Measurements from ENCODE around the gene TRIM29. TPM values are rescaled to one million over a fixed set of nuclear protein-coding genes. Genes with fewer than 3 reads are reported as not detected.

The TRIM29 gene
- total RNA-seq, 1 donor from 2014 or later = 0.11 TPM

- H4K20me1 ChIP-seq (ENCODE audit: low read depth) = no peaks in the 10 kb centered on the region
- Mint-ChIP-seq H3K4me1 (peaks cover 31% of the 10 kb centered on the region), H3K9me3 (no peaks in the 10 kb centered on the region), H3K27me3 (ENCODE audit: insufficient read depth, low read depth) (peaks cover 18% of the 10 kb centered on the region), H3K36me3 (no peaks in the 10 kb centered on the region), H3K27ac (peak overlapping the region; percentile 74), H3K4me3 (no peak overlapping the region)
- no peak overlapping the region for H3K4me2 ChIP-seq
- no peak overlapping the region for H3K4me3 ChIP-seq
- no peaks in the 10 kb centered on the region for H3K79me2 ChIP-seq (ENCODE audit: low read depth)
- no peaks in the 10 kb centered on the region for H3K27me3 ChIP-seq
- TF ChIP-seq, protein P1, sequence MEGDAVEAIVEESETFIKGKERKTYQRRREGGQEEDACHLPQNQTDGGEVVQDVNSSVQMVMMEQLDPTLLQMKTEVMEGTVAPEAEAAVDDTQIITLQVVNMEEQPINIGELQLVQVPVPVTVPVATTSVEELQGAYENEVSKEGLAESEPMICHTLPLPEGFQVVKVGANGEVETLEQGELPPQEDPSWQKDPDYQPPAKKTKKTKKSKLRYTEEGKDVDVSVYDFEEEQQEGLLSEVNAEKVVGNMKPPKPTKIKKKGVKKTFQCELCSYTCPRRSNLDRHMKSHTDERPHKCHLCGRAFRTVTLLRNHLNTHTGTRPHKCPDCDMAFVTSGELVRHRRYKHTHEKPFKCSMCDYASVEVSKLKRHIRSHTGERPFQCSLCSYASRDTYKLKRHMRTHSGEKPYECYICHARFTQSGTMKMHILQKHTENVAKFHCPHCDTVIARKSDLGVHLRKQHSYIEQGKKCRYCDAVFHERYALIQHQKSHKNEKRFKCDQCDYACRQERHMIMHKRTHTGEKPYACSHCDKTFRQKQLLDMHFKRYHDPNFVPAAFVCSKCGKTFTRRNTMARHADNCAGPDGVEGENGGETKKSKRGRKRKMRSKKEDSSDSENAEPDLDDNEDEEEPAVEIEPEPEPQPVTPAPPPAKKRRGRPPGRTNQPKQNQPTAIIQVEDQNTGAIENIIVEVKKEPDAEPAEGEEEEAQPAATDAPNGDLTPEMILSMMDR (IDR thresholded peaks at IDR 0.05) = no peak
- TF ChIP-seq EZH2phosphoT487 (IDR thresholded peaks at IDR 0.05) (no peak), EZH2 (IDR thresholded peaks at IDR 0.05) (no peak)
- peaks cover 11% of the 10 kb centered on the region for H3F3A ChIP-seq (ENCODE audit: low read depth)
- H3K4me1 ChIP-seq = peaks cover 33% of the 10 kb centered on the region
- H3K36me3 ChIP-seq = no peaks in the 10 kb centered on the region
- DNase-seq (ENCODE audit: low spot score) = no peak
- H2AFZ ChIP-seq (replicated peaks) = no peak overlapping the region
- no peak overlapping the region for H3K27ac ChIP-seq
- H3K9ac ChIP-seq = no peak overlapping the region
- no peaks in the 10 kb centered on the region for H3K9me3 ChIP-seq (ENCODE audit: low read depth)
Measured at GRCh38 chr11:120066738-120067437, 71.0 kb downstream of the TRIM29 start.

GRCh38 chr11:120065876-120066275 lies 72.0 kb downstream of the TRIM29 start:
- no peaks in the 10 kb centered on the region for H3K36me3 Mint-ChIP-seq
- no peak overlapping the region for H2AFZ ChIP-seq (replicated peaks)
- H3K4me2 ChIP-seq = no peak overlapping the region
- no peaks in the 10 kb centered on the region for H3K9me3 Mint-ChIP-seq
- no peaks in the 10 kb centered on the region for H4K20me1 ChIP-seq (ENCODE audit: low read depth)
- no peak overlapping the region for H3K4me3 ChIP-seq
- peaks cover 12% of the 10 kb centered on the region for H3F3A ChIP-seq (ENCODE audit: low read depth)
- peaks cover 33% of the 10 kb centered on the region for H3K4me1 ChIP-seq
- H3K79me2 ChIP-seq (ENCODE audit: low read depth) = no peaks in the 10 kb centered on the region
- no peaks in the 10 kb centered on the region for H3K36me3 ChIP-seq
- H3K9me3 ChIP-seq (ENCODE audit: low read depth) = no peaks in the 10 kb centered on the region
- no peak overlapping the region for H3K27ac ChIP-seq
- peaks cover 20% of the 10 kb centered on the region for H3K27me3 Mint-ChIP-seq (ENCODE audit: insufficient read depth, low read depth)
- peaks cover 41% of the 10 kb centered on the region for H3K4me1 Mint-ChIP-seq
- no peak overlapping the region for H3K27ac Mint-ChIP-seq
- no peak overlapping the region for H3K9ac ChIP-seq
- TF ChIP-seq, protein P1 (IDR thresholded peaks at IDR 0.05) = no peak
- TF ChIP-seq EZH2phosphoT487 (IDR thresholded peaks at IDR 0.05) = no peak
- DNase-seq (ENCODE audit: low spot score) = no peak
- H3K4me3 Mint-ChIP-seq = no peak overlapping the region
- no peaks in the 10 kb centered on the region for H3K27me3 ChIP-seq

DNA sequence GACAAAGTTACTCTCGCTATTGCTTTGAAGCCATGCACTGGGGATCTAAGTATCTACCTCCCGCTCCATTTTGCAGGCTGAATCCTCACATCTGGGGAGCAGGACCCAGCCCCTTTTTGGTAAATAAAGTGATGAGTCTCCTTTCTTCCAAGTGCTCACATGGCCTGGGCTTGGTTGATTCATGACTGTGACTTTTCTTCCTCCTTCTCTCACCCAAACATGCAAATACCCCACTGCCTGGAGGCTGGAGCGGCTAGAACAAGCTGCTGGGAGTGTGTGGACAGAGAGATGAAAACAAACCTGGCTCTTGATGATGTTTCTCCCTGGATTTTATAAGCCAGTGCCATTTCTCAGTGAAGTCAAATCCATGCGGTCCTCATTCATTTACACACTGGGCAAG lies 72.7 kb downstream of the TRIM29 start:
- Mint-ChIP-seq H3K27me3 (ENCODE audit: insufficient read depth, low read depth) (peaks cover 23% of the 10 kb centered on the region), H3K4me3 (no peak overlapping the region), H3K27ac (no peak overlapping the region), H3K36me3 (no peaks in the 10 kb centered on the region), H3K9me3 (no peaks in the 10 kb centered on the region), H3K4me1 (peaks cover 47% of the 10 kb centered on the region)
- H3K27ac ChIP-seq = no peak overlapping the region
- DNase-seq (ENCODE audit: low spot score) = no peak
- no peaks in the 10 kb centered on the region for H3K36me3 ChIP-seq
- TF ChIP-seq, protein P1 (IDR thresholded peaks at IDR 0.05) = no peak
- TF ChIP-seq EZH2phosphoT487 (IDR thresholded peaks at IDR 0.05) = no peak
- no peak for TF ChIP-seq EZH2 (IDR thresholded peaks at IDR 0.05)
- no peaks in the 10 kb centered on the region for H3K79me2 ChIP-seq (ENCODE audit: low read depth)
- no peak overlapping the region for H2AFZ ChIP-seq (replicated peaks)
- no peaks in the 10 kb centered on the region for H3K27me3 ChIP-seq
- peaks cover 12% of the 10 kb centered on the region for H3F3A ChIP-seq (ENCODE audit: low read depth)
- H4K20me1 ChIP-seq (ENCODE audit: low read depth) = no peaks in the 10 kb centered on the region
- H3K4me3 ChIP-seq = no peak overlapping the region
- H3K9ac ChIP-seq = no peak overlapping the region
- H3K9me3 ChIP-seq (ENCODE audit: low read depth) = no peaks in the 10 kb centered on the region
- H3K4me2 ChIP-seq = no peak overlapping the region
- H3K4me1 ChIP-seq = peaks cover 37% of the 10 kb centered on the region

Measured in neural progenitor cell (in vitro differentiated cells).